ENCODE measurements around the gene SCARF1. TPM values are rescaled to one million over a fixed set of nuclear protein-coding genes. Genes with fewer than 3 reads are reported as not detected.

SCARF1 gene, protein sequence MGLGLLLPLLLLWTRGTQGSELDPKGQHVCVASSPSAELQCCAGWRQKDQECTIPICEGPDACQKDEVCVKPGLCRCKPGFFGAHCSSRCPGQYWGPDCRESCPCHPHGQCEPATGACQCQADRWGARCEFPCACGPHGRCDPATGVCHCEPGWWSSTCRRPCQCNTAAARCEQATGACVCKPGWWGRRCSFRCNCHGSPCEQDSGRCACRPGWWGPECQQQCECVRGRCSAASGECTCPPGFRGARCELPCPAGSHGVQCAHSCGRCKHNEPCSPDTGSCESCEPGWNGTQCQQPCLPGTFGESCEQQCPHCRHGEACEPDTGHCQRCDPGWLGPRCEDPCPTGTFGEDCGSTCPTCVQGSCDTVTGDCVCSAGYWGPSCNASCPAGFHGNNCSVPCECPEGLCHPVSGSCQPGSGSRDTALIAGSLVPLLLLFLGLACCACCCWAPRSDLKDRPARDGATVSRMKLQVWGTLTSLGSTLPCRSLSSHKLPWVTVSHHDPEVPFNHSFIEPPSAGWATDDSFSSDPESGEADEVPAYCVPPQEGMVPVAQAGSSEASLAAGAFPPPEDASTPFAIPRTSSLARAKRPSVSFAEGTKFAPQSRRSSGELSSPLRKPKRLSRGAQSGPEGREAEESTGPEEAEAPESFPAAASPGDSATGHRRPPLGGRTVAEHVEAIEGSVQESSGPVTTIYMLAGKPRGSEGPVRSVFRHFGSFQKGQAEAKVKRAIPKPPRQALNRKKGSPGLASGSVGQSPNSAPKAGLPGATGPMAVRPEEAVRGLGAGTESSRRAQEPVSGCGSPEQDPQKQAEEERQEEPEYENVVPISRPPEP
- total RNA-seq (2022) = 0.14 and 0.51 TPM in 2 replicates
- percentile 17 among the genes with signal in this experiment for Bru-seq, nascent RNA
- BruChase-seq, experiment 1, labeled RNA remaining after a 2-hour chase = not detected
- BruChase-seq, experiment 2, labeled RNA remaining after a 6-hour chase = percentile 25 among the genes with signal in this experiment
- long read RNA-seq = 0 reads

DNA sequence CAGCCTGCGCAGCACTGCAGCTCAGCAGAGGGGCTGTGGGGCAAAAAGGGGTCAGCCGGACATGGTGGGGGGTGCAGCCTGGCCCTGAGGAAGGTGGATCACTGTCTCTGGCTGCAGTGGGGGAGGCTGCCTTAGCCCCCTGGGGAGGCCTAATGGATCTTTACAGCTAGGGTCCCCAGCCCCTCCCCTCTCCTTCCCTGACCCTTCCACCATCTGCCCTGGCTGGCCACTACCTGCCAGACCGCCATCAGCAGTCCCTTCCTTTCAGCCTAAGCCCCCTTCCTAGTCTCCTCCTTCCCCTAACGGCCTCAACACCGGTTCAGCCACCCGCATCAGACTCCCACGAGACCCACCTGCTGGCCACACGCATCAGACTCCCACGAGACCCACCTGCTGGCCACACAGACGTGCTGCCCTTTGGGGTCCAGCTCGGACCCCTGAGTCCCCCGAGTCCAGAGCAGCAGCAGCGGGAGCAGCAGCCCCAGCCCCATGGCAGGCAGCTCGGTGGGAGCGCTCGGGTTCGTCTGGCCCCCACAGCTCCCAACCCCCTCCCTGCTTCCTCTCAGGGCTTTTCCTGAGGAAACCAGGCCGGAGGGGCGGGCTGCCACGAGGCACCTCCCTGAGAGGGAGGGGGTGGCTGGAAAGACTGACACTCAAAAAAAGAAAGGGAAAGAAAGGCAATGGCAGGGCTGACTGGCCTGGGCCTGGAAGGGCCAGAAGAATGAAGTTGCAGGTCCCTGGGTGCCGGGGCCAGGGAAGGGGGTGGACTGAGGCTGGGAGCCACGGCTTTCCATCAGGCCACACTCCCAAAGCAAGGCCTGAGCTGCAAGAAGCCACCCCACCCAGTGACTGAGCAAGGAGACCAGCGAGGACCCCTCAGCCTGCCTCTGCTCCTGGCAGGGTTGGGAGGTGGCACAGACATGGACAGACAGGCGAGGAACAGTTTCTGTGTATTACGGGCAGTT is at the start of gene SCARF1:
Gene SCARF1, minus strand, starts transcription at position 526 of the 965 bp plus-strand sequence. Its CDS starts 35 bp downstream, at position 491.
- Mint-ChIP-seq H3K27ac (ENCODE audit: unreplicated experiment) (peak within 1 kb of the TSS; percentile 39), H3K27me3 (ENCODE audit: insufficient read depth, unreplicated experiment) (no peaks in the 10 kb centered on the region), H3K4me1 (ENCODE audit: low read depth, unreplicated experiment) (no peaks in the 10 kb centered on the region), H3K4me3 (ENCODE audit: unreplicated experiment) (peak within 1 kb of the TSS; percentile 79), H3K36me3 (ENCODE audit: insufficient read depth, unreplicated experiment) (peaks cover 15% of the 10 kb centered on the region), H3K9me3 (ENCODE audit: unreplicated experiment) (no peaks in the 10 kb centered on the region)
- ChIA-PET CTCF (interaction anchor here (0.6 kb wide), 1 partner anchor 124 kb away, joined by 3 read pairs; no protein-coding TSS in a partner anchor), POLR2A (interaction anchor here (0.6 kb wide), 1 partner anchor 125 kb away, joined by 4 read pairs; no protein-coding TSS in a partner anchor)
- Histone ChIP-seq H3K9me3 (no peaks in the 10 kb centered on the region), H3K4me1 (peaks cover 18% of the 10 kb centered on the region; the same call in 1 of the 2 replicates), H3K36me3 (ENCODE audit: control insufficient read depth, insufficient read depth, low read length) (peaks cover under 1% of the 10 kb centered on the region; the same call in 1 of the 2 replicates), H3K27me3 (replicated peaks; ENCODE audit: control insufficient read depth, insufficient read depth, low read length) (no peaks in the 10 kb centered on the region), H3K4me3 (ENCODE audit: low read depth, low read length) (no peak within 1 kb of the TSS)
- no peak for DNase-seq
- intact Hi-C loops (cut with micrococcal nuclease; ENCODE audit: unreplicated experiment) = no loop called here
- no TSS peak for BruUV-seq (replicated peaks)
- TF ChIP-seq, protein P1, sequence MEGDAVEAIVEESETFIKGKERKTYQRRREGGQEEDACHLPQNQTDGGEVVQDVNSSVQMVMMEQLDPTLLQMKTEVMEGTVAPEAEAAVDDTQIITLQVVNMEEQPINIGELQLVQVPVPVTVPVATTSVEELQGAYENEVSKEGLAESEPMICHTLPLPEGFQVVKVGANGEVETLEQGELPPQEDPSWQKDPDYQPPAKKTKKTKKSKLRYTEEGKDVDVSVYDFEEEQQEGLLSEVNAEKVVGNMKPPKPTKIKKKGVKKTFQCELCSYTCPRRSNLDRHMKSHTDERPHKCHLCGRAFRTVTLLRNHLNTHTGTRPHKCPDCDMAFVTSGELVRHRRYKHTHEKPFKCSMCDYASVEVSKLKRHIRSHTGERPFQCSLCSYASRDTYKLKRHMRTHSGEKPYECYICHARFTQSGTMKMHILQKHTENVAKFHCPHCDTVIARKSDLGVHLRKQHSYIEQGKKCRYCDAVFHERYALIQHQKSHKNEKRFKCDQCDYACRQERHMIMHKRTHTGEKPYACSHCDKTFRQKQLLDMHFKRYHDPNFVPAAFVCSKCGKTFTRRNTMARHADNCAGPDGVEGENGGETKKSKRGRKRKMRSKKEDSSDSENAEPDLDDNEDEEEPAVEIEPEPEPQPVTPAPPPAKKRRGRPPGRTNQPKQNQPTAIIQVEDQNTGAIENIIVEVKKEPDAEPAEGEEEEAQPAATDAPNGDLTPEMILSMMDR (IDR thresholded peaks at IDR 0.05; ENCODE audit: insufficient read depth in 1 of 2, low read depth in 1 of 2, low read length in 1 of 2, severe bottlenecking in 1 of 2, unreplicated experiment in 1 of 2) = no peak

DNA sequence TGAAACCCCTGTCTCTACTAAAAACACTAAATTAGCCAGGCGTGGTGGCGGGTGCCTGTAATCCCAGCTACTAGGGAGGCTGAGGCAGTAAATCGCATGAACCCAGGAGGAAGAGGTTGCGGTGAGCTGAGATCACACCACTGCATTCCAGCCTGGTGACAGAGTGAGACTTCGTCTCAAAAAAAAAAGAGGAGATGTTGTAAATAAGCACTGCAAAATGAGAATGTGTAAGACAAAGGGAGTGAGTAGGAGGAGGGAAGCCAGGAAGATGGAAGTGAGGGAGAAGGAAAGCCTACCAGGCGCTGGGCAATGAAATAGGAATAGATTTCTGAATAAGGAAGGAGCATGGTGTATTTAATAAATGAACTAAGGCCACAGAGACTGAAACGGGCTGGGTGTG is 47.8 kb upstream of the SCARF1 start:
- Histone ChIP-seq H3K4me1 (peaks cover 5% of the 10 kb centered on the region; the same call in 1 of the 2 replicates), H3K36me3 (ENCODE audit: control insufficient read depth, insufficient read depth, low read length) (no peaks in the 10 kb centered on the region), H3K9me3 (no peaks in the 10 kb centered on the region), H3K4me3 (ENCODE audit: low read depth, low read length) (no peak overlapping the region), H3K27me3 (replicated peaks; ENCODE audit: control insufficient read depth, insufficient read depth, low read length) (no peaks in the 10 kb centered on the region)
- intact Hi-C loops (cut with micrococcal nuclease; ENCODE audit: unreplicated experiment) = no loop called here
- Mint-ChIP-seq H3K4me3 (ENCODE audit: unreplicated experiment) (no peak overlapping the region), H3K4me1 (ENCODE audit: low read depth, unreplicated experiment) (no peaks in the 10 kb centered on the region), H3K36me3 (ENCODE audit: insufficient read depth, unreplicated experiment) (no peaks in the 10 kb centered on the region), H3K27ac (ENCODE audit: unreplicated experiment) (no peak overlapping the region), H3K27me3 (ENCODE audit: insufficient read depth, unreplicated experiment) (no peaks in the 10 kb centered on the region), H3K9me3 (ENCODE audit: unreplicated experiment) (peaks cover 8% of the 10 kb centered on the region)
- DNase-seq = no peak
- TF ChIP-seq, protein P1 (IDR thresholded peaks at IDR 0.05; ENCODE audit: insufficient read depth in 1 of 2, low read depth in 1 of 2, low read length in 1 of 2, severe bottlenecking in 1 of 2, unreplicated experiment in 1 of 2) = no peak
- BruUV-seq (replicated peaks) = no TSS peak
- POLR2A ChIA-PET = no interaction called here
- CTCF ChIA-PET = no interaction called here
